RPMI8226 (cell line): Measurements from ENCODE around the gene PACS2.
"Not testable (repeated sequence)": the region's sequence is repeated elsewhere in the genome, so short reads cannot be mapped to it uniquely, and the experiment has no call there.

Source experiments
- DNase-seq: peaks from one replicate; pipeline ENCODE4 v3.0.0-alpha.2; 2015

Gene PACS2

DNA sequence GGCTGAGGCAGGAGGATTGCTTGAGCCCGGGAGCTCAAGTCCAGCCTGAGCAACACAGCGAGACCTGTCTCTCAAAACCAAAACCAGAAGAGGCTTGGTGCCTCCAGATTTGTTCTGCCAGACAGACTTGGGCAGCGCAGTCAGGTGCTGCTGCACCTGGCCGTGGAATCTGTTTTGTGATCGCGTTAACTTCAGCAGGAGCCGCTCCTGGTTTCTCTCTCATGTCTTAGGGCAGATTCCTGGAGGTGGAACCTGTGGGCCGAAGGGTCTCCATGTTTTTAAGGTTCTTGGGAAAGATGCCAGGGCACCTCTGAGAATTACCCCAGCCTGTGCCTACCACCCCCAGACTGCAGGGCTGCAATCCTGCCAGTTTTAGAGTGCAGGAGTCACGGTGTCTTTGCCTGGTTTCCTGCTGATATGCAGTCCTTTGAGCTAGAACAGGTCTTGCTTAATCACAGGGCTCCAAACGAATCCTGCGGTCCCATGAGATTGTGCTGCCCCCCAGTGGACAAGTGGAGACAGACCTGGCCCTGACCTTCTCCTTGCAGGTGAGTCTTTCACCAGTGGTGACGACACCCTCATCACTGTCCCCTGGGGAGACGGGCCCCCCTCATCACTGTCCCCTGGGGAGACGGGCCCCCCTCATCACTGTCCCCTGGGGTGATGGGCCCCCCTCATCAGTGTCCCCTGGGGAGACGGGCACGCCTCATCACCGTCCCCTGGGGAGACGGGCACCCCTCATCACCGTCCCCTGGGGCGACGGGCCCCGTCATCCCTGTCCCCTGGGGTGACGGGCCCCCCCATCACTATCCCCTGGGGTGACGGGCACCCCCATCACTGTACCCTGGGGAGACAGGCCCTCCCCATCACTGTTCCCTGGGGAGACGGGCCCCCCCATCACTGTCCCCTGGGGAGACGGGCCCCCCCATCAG is 37.6 kb downstream of the PACS2 start:
- peak; percentile 85 for DNase-seq

DNA sequence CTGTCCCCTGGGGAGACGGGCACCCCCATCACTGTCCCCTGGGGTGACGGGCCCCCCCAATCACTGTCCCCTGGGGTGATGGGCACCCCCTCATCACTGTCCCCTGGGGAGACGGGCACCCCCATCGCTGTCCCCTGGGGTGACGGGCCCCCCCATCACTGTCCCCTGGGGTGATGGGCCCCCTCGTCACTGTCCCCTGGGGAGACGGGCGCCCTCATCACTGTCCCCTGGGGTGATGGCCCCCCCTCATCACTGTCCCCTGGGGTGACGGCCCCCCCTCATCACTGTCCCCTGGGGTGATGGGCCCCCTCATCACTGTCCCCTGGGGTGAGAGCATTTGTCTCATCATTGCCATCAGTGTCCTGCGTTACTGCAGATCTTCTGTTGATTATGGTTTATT is 38.6 kb downstream of the PACS2 start:
- no peak for DNase-seq

DNA sequence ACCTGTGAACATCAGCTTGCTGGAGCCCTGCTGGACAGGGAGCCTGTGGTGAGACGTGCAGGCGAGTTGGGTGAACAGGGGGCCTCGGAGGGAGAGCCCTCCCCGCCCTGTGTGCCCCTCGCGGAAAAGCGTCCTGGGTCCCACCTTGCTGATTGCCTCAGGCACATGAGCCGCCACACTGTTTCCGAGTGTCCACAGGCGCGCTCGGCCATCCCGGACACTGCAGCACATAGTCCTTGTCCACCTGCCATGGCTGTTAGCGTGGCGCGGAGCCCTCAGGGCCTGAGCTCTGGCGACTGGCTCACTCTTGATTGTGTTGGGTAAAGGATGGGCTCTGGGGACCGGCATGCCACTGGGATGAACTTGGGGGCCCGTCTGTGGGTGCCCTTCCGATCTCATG is 40.0 kb downstream of the PACS2 start:
- DNase-seq, result no peak

DNA sequence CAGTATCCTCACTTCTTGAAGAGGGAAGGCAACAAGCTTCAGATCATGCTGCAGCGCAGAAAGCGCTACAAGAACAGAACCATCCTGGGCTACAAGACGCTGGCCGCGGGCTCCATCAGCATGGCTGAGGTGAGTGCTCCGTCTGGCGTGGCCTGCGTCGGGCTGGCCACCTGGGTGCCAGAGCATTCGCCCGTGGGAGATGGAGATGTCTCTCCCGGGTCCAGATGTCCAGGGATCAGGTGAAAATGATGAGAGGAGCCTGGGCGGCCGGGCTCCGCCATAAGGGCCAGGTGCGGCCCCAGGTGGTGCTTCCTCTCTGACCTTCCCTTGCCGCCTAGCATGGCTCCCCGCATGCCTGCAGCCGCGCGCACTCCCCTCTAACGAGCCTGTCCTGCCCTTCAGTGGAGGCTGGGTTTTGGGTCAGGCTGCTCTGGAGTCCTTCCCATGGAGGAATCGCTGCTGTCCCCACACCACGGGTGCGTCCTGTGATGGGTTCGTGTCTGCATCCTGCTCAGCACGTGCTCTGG is 40.6 kb downstream of the PACS2 start:
- no peak for DNase-seq

DNA sequence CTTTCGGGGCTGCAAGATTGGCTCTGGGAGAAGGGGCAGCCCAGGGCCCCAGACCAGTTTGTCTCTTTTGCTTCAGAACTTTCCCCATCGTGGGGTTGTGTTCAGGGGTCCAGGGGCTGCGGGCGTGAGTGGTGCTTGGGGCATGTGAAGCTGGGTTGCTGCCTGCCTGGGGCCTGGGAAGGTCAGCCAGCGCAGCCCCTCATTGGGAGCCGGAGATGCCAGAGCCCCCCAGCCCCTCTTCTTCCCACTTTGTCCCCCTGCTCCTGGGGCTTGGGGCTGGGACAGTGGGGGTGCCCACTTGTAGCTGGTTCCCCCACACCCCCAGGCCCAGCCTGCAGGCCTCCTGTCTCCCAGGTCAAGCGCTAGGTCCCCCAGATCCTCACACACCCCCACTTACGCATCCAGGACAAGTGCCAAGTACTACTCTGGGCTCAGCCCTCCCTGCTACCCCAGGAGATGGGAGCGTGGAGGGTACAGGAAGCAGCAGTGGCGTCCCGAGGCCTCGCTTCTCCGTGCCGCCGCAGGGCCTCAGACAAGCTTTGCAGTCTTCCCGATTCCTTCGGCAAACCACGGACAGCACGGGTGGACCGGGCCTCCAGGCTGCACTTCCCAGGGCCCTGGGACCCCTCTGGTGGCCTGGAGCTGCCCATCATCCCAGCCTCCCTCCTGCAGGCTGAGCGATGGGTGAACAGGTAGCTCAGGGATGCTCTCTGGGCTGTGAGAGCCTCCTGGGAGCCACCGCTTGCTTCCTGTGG is 41.5 kb downstream of the PACS2 start:
- DNase-seq, result no peak

DNA sequence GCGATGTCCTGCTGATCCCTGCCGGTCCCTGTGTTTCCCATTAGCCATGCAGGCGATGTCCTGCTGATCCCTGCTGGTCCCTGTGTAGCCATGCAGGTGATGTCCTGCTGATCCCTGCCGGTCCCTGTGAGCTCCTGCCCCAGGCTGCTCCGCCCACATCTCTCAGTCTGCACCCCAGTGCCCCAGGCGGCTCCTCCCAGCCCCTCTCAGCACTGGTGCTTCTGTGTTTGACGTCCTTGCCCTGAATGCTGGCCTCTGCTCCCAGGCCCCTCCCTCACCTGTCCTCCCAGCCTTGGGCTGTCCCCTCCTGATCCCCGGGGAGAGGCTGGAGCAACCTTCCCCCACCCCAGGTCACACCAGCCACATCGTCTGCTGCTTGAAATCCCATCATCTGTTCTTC is 42.4 kb downstream of the PACS2 start:
- DNase-seq, result no peak

DNA sequence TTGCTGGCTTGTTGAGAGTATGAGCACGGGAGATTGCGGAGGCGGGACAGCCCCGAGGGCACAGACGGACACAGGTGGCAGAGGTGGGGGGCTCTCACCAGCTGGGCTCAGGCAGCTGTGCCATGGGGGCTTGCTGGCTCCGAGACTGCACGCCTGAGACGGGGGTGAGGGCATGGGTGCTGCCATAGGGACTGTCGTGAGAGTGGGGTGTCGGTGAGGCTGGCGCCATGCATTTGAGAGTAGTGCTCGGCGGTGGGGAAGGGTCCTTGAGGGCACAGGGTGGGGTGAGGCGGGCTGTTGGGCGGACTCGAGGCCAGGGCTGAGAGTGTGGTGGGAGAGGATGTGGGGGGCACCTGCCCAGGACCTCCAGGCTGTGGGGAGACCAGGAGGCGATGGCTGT is 43.1 kb downstream of the PACS2 start:
- DNase-seq, result no peak

DNA sequence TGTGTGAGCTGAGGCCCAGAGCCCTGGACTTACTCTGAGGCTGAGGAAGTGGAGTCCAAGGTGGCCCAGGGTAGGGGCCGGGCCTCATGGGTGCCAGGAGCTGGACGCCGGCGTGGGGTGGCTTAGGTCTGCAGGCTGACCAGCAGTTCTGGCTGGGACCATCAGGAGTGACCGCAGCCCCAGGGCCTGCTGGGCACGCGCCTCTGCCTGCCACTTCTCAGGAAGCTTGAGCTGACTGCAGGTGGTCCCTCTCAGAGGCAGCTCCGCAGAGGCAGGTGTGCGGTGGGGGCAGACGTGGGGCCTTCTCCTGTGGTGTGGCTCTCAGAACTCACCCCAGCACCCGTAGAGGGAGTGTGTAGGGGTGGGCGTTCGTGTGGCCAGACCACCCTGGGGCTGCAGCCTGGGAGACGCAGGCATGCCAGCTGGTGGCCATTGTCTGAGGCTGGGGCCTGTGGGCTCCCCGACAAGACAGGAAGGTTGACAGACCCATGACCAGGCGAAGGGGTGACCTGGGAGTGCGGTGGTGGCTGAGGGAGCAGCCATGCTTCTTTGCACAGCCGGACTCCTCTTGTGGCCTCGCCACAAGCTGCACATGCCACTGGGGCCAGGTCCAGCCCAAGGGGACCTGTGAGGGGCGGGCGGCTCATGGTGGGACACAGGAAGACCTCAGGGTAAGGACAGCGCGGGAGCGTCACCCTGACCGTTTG is 43.7 kb downstream of the PACS2 start:
- DNase-seq, result no peak

DNA sequence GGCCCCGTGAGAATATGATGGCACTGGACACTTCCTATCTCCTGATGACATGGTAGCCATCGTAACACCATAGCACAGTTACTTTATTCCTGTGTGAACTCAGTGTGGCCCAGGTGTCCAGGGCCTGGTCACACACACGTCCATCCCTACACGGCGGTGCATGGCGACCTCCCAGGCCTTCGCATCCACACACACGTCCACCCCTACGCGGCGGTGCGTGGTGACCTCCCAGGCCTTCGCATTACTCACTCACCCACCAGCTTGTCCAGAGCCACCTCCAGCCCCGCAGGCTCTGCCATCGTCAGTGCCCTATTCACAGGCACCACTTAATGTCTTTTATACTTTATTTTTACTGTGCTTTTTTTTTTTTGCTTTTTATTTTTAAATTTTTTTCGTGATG is 44.4 kb downstream of the PACS2 start:
- DNase-seq, result no peak

DNA sequence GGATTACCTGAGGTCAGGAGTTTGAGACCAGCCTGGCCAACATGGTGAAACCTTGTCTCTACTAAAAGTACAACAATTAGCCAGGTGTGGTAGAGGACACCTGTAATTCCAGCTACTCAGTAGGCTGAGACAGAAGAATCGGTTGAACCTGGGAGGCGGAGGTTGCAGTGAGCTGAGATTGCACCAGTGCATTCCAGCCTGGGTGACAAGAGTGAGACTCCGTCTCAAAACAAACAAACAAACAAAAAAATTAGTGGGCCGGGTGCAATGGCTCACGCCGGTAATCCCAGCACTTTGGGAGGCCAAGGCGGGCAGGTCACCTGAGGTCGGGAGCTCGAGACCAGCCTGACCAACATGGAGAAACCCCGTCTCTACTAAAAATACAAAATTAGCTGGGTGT is 46.9 kb downstream of the PACS2 start:
- not testable (repeated sequence) for DNase-seq

DNA sequence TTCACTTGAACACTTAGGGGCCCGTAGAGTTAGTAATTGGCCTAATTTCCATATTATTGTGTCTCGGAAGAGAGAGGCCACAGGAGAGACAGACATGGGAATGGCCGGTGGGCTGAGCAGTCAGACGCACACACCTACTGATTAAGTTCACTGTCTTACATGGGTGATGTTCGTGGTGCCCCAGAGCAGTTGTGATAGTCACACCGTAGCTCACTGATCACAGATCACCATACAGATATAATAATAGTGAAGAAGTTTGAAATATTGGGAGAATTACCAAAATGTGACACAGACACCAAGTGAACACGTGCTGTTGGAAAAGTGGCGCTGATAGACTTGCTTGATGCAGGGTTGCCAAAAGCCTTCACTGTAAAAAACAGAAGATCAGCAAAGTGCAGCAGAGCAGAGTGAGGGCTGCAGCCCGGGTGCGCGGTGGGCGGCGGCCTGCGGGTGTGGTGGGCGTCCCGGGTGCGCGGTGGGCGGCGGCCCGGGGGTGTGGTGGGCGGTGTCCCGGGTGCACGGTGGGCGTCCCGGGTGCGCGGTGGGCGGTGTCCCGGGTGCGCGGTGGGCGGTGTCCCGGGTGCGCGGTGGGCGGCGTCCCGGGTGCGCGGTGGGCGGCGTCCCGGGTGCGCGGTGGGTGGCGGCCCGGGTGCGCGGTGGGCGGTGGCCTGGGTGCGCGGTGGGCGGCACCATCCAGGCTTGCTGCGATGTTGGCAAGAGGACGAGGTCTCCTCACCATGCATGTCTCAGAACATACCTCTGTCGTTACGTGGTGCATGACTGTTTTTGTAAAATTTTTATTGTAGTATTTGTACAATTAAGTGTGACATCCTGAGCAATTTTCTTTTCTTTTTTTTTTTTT is 49.5 kb downstream of the PACS2 start:
- DNase-seq, result no peak

DNA sequence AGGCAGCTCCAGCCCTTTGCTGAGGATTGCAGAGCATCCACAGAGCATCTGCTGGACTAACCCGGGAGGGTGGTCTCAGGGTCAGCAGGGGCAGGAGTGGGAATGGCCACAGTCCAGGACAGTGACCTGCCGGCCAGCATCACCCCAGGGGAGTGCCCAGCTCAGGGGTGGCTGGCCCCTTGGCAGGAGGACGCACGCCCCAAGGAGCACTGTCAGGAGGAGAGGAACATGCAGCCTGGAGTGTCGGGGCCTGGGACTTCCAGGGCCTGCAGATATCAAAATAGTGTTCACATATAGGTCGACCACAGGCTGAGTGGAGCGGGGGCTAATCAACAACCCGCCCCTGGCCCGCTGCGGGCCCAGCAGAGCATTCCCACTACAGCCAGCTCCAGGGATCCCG is 50.6 kb downstream of the PACS2 start:
- no peak for DNase-seq

DNA sequence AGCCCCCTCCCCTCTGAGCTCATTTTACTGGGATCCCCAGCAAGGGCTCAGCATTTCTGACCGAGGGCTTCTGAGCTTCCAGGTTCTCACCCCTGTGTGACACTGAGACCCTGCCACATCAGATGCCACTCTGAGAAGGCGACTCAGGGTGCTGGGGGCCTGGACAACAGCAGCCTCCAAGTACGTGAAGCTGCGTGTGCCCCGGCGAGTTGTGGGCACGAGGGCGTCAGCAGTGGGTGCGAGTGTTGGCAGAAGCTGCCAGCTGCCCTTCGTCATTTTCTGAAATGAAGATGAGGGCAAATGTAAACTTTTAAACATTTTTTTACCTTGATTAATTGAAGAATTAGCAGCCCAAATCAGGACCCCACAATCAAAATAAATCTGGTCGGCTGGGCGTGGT is 51.1 kb downstream of the PACS2 start:
- DNase-seq, result no peak

DNA sequence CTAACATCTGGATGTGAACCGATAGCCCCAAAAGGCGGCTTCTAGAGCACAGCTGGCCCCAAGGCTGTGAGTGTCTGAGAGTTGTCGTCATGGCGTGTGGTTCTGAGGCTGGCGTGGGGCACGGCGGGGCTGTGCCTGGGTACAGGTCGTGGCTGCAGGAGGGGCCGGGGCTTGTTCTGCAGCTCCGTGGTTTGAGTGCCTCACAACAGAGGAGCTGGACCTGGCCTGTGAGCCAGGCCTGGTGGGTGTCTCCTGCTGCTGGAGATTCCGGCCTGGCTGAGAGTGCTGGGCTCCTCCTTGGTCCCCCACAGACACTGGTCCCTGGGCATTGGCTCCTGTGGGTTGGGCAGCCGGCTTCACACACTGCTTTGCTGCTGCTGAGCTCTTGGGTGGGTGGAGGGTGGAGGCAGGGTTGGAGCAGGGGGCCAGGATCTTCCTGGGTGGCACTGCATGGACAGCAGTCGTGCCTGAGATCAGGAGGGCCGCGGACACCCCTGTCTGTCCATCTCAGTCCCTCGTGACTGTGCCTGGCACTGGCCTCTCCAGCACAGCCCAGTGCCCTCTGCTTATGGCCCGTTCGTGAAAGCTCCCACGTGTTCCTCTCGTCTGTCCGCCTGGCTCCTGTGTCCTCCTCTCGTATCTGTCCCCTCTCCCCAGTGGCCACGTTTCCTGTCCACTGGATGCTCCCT is 52.0 kb downstream of the PACS2 start:
- no peak for DNase-seq

DNA sequence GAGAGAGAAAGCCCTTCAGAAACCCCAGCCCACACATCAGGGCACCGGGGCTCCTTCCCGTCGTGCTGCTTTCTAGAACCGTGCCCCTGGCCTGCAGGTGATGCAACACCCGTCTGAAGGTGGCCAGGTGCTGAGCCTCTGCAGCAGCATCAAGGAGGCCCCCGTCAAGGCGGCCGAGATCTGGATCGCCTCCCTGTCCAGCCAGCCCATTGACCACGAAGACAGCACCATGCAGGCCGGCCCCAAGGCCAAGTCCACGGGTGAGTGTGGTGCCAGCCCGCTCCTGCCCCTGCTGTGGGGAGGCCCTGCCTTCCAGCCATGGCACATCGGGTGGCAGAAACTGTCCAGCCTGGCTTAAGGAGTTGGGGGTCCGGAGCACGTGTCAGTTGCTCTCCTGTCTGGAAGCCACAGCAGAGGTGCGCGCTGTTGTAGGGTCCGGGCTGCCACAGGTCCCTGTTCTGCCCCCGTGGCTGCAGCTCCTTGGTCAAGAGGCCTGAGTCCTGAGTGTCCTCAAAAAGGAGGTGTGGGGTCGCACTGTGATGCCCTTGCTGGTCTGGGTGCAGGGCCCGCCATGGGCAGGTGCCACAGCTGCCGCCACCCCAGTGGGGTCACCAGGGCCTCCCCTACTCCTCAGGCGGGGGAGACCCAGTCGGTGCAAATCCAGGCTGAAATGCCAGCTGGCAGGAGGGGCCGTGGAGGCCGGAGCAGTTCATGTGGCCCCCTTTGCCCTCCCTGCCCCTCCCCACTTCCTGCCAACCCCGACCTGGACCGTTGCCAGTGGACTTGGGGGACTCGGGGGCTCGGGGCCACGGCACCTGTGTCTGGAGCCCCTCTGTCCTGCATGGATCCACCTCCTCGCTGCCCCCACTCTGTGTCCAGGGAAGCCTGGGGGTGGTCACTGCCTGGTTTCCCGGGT is 52.8 kb downstream of the PACS2 start:
- DNase-seq, result no peak

DNA sequence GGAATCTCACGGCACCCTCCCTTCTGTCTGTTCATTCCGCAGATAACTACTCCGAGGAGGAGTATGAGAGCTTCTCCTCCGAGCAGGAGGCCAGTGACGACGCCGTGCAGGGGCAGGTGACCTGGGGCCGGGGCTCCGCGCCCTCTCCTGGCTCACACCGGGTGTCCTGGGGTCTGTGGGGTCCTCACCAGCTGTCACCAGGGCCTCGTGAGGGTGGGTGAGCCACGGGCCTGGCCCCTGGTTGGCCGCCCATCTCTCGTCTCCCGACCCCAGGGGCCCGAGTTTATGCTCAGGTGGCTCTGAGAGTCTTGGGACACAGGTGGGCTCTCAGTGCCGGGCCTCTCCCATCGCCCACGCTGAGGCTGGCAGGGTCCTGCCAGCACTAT is 53.5 kb downstream of the PACS2 start:
- DNase-seq, result no peak

DNA sequence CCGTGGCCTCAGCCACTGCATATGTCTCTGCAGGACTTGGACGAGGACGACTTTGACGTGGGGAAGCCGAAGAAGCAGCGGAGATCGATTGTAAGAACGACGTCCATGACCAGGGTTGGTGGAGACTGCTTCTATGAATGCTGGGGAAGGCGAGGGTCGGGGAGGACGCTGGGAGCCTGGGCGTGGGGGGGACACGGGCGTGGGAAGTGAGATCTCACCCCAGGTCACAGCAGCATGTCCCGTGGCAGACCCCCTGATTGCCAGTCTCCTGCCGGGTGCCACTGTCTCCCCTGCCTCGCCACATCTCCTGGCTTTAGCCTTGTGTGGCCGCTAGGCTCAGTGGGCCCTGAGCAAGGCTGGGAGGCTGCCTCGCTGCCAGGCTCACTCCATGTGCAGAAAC is 53.9 kb downstream of the PACS2 start:
- no peak for DNase-seq

DNA sequence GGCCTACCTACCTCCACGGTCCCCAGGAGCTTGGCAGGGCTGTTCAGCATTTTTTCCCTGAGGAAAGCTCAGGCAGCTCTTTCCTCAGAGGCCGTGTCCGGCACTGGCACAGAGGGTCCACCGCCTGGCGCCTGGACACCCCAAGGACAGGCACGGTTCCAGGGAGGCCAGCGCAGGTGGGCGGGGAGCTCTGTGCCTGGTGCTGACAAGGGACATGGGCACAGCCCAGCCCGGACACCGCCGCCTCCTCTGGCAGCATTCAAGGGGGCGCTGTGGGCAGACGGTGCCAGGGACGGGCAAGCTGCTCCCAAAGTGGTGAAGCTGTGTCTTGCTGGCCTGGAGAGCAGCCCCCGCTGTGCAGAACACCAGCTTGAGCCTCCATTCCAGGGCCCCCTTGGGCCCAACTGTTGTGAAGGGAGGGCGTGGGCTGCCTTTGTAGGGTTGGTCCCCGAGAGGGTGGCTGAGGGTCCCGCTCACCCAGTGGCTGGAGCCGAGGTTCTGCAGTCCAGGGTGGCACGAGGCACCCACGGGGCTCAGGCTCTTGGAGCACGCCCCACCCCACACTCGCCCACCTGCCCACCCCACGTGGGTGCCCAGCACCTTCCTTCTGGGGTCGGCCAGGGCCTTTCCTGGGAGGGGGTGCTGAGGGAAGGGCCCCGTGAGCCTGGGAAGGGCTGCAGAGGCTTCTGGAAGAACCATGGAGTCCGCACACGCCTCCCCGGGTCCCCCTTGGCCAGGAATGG is 54.5 kb downstream of the PACS2 start:
- DNase-seq, result no peak

DNA sequence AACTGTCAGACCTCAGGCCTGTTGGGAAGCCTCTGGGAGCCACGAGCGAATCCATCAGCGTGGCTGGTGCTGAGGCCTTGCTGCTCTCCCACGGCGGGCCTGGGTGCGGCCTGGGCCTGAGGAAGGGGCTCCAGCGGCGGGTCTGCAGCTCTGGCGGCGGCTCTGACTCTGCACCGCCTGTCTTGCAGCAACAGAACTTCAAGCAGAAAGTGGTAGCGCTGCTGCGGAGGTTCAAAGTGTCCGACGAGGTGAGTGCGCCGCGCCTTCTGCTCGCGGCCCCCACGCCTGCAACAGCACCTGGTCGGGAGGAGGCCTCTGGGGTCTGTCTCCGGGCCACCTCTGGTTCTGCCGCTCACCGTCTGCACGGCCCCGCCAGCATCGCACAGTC is 55.1 kb downstream of the PACS2 start:
- no peak for DNase-seq

DNA sequence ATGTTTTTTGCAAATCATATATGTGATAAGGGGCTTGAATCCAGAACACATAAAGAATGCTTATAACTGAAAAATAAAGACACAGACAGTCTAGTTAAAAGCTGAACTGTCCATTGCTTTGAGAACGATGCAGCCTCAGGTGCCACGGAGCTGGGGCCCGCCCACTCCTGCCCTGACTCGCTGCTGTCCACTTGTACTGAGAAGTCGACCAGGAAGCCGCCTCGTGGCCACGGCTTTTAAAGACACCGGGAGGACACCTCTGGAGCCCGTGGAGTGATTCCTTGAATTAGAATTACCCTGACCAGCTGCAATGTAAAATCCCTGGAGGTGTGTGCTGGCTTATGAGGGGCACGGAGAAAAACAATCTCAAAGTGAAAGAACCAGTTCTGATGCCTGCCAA is 59.8 kb downstream of the PACS2 start:
- no peak for DNase-seq
